IPS-11a (cell line): ENCODE data around the gene PSTPIP1.

Source experiments
- H3K4me3 ChIP-seq: one replicate; pipeline ENCODE4 v1.5.1; 2013; ENCODE audit warnings: low read depth, low read length, control low read depth

Gene PSTPIP1

GRCh38 chr15:76978522-76979330 lies 16.2 kb upstream of the PSTPIP1 start:
- no peak overlapping the region for H3K4me3 ChIP-seq

- H3K4me3 ChIP-seq = no peak overlapping the region
Observed at GRCh38 chr15:76979331-76979925, 15.5 kb upstream of the PSTPIP1 start.

GRCh38 chr15:76979996-76980520 lies 14.9 kb upstream of the PSTPIP1 start:
- no peak overlapping the region for H3K4me3 ChIP-seq

- H3K4me3 ChIP-seq = no peak overlapping the region
Observed at GRCh38 chr15:76982356-76982755, 12.6 kb upstream of the PSTPIP1 start.

GRCh38 chr15:76982756-76983155 lies 12.2 kb upstream of the PSTPIP1 start:
- H3K4me3 ChIP-seq = no peak overlapping the region

GRCh38 chr15:76983590-76984375 lies 11.1 kb upstream of the PSTPIP1 start:
- no peak overlapping the region for H3K4me3 ChIP-seq

- no peak overlapping the region for H3K4me3 ChIP-seq
Observed at GRCh38 chr15:76986743-76987142, 8.2 kb upstream of the PSTPIP1 start.

GRCh38 chr15:76987276-76987675 lies 7.7 kb upstream of the PSTPIP1 start:
- no peak overlapping the region for H3K4me3 ChIP-seq

- H3K4me3 ChIP-seq = no peak overlapping the region
Observed at GRCh38 chr15:76987896-76988860, 6.7 kb upstream of the PSTPIP1 start.

GRCh38 chr15:76988867-76989780 lies 5.8 kb upstream of the PSTPIP1 start:
- no peak overlapping the region for H3K4me3 ChIP-seq

GRCh38 chr15:76991048-76991447 lies 3.9 kb upstream of the PSTPIP1 start:
- no peak overlapping the region for H3K4me3 ChIP-seq

- no peak overlapping the region for H3K4me3 ChIP-seq
Observed at GRCh38 chr15:76991741-76992645, 2.9 kb upstream of the PSTPIP1 start.

GRCh38 chr15:76993114-76993725 lies 1.7 kb upstream of the PSTPIP1 start:
- no peak overlapping the region for H3K4me3 ChIP-seq

GRCh38 chr15:76994001-76994400 lies 925 bp upstream of the PSTPIP1 start:
- no peak overlapping the region for H3K4me3 ChIP-seq

- H3K4me3 ChIP-seq = no peak overlapping the region
Observed at GRCh38 chr15:76994496-76994895, 430 bp upstream of the PSTPIP1 start.

- no peak overlapping the region for H3K4me3 ChIP-seq
Observed at GRCh38 chr15:76996076-76996525, 1.2 kb downstream of the PSTPIP1 start.

GRCh38 chr15:76996526-76997401 lies 1.8 kb downstream of the PSTPIP1 start:
- no peak overlapping the region for H3K4me3 ChIP-seq
